ENCODE results near the gene SLC12A5. TPM values are rescaled to one million over a fixed set of nuclear protein-coding genes. Genes with fewer than 3 reads are reported as not detected.
"Not testable (repeated sequence)": the region's sequence is repeated elsewhere in the genome, so short reads cannot be mapped to it uniquely, and the experiment has no call there.

Gene SLC12A5
- total and polyA plus RNA-seq, 7 donors = 0.29 TPM; not detected in 6

DNA sequence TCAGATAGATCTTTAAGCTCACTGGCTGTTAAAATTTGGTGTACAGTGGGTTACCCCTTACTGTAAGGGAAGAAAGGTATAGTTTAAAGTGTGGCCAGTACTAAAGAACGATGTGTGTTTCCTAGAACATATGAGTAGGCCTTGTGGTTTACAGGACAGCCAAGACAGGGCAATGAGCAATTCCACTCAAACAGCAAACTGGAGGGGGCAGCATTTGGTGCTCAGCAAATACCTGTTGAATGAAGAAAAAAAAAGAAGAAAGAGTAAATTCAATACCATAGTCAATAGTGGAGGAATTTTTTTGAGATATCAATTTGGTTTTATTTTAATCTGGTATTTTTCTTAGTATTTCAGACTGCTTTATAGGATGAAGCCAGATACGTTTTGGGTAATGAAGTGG, 64.5 kb downstream of the SLC12A5 start:
- WGBS, 3 donors = 79 to 85% (median 80%) methylated on average over 2 of the region's 2 CpGs
- ATAC-seq = no peak
- H3K9me3 ChIP-seq = no peaks in the 10 kb centered on the region
- TF ChIP-seq, protein P1, sequence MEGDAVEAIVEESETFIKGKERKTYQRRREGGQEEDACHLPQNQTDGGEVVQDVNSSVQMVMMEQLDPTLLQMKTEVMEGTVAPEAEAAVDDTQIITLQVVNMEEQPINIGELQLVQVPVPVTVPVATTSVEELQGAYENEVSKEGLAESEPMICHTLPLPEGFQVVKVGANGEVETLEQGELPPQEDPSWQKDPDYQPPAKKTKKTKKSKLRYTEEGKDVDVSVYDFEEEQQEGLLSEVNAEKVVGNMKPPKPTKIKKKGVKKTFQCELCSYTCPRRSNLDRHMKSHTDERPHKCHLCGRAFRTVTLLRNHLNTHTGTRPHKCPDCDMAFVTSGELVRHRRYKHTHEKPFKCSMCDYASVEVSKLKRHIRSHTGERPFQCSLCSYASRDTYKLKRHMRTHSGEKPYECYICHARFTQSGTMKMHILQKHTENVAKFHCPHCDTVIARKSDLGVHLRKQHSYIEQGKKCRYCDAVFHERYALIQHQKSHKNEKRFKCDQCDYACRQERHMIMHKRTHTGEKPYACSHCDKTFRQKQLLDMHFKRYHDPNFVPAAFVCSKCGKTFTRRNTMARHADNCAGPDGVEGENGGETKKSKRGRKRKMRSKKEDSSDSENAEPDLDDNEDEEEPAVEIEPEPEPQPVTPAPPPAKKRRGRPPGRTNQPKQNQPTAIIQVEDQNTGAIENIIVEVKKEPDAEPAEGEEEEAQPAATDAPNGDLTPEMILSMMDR (IDR thresholded peaks at IDR 0.05) = no peak
- H3K27ac ChIP-seq = no peak overlapping the region
- H3K27me3 ChIP-seq (ENCODE audit: insufficient read depth in 3 of 3, low read length in 2 of 3) = no peaks in the 10 kb centered on the region
- H3K4me1 ChIP-seq = peaks cover 13% of the 10 kb centered on the region
- intact Hi-C loops (cut with DNase I) = loop anchor here in 1 of 2 donors (5.0 kb wide), 1 partner anchor 121 kb away; the partner anchor contains the start of gene ZNF335
- no peak for DNase-seq
- H3K4me3 ChIP-seq = no peak overlapping the region
- H3K36me3 ChIP-seq (ENCODE audit: insufficient read depth in 1 of 2, low read depth in 1 of 2) = no peaks in the 10 kb centered on the region

DNA sequence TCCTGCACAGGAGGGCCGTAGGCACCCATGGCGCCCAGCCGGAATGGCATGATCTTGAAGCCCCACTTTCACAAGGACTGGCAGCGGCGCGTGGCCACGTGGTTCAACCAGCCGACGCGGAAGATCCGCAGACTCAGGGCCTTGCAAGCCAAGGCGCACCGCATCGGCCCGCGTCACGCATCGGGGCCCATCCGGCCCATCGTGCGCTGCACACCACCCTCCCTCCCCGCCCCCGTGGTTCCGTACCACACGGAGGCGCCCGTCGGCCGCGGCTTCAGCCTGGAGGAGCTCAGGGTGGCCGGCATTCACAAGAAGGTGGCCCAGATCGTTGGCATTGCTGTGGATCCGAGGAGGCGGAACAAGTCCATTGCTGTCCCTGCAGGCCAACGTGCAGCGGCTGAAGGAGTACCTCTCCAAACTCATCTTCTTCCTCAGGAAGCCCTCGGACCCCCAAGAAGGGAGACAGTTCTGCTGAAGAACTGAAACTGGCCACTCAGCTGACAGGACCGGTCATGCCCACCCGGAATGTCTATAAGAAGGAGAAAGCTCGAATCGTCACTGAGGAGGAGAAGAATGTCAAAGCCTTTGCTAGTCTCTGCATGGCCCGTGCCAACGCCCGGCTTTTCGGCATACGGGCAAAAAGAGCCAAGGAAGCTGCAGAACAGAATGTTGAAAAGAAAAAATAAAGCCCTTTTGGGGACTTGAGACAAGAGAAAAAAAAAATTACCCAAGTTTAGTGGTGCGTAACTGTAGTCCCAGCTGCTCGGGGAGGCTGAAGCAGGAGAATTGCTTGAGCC, 70.7 kb downstream of the SLC12A5 start:
- Histone ChIP-seq H3K9me3 (no peaks in the 10 kb centered on the region), H3K27me3 (ENCODE audit: insufficient read depth in 3 of 3, low read length in 2 of 3) (peaks cover 0 to 54% (median 7%) of the 10 kb centered on the region in 3 donors), H3K36me3 (ENCODE audit: insufficient read depth in 1 of 2, low read depth in 1 of 2) (no peaks in the 10 kb centered on the region), H3K4me3 (peak overlapping the region; percentile 25), H3K4me1 (no peaks in the 10 kb centered on the region), H3K27ac (no peak overlapping the region)
- 30 to 33% (median 31%) methylated on average over 43 to 48 of the region's 48 CpGs for WGBS, 3 donors
- DNase-seq = peak in 1 of 2 donors; percentile 60
- peak in 3 of 4 donors; percentile 30 to 46 (median 36) for ATAC-seq
- TF ChIP-seq, protein P1 (IDR thresholded peaks at IDR 0.05) = no peak
- intact Hi-C loops (cut with DNase I) = no loop called here

DNA sequence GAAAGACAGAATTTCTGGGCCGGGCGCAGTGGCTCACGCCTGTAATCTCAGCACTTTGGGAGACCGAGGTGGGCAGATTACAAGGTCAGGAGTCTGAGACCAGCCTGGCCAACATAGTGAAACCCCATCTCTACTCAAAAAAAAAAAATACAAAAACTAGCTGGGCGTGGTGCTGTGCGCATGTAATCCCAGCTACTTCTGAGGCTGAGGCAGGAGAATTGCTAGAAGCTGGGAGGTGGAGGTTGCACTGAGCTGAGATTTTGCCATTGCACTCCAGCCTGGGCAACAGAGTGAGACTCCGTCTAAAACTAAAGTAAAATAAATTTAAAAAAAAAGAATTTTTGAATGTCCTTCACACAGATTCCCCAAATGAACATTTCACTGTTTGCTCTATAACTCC, 71.4 kb downstream of the SLC12A5 start:
- H3K4me1 ChIP-seq; intact Hi-C loops (cut with DNase I); H3K4me3 ChIP-seq; H3K27ac ChIP-seq; H3K36me3 ChIP-seq (ENCODE audit: insufficient read depth in 1 of 2, low read depth in 1 of 2); DNase-seq; H3K9me3 ChIP-seq; ATAC-seq: not testable (repeated sequence)
- WGBS, 3 donors = 81 to 85% (median 84%) methylated on average over 7 of the region's 7 CpGs
- H3K27me3 ChIP-seq (ENCODE audit: insufficient read depth in 3 of 3, low read length in 2 of 3) = peaks cover 4 to 56% (median 8%) of the 10 kb centered on the region in 3 donors

DNA sequence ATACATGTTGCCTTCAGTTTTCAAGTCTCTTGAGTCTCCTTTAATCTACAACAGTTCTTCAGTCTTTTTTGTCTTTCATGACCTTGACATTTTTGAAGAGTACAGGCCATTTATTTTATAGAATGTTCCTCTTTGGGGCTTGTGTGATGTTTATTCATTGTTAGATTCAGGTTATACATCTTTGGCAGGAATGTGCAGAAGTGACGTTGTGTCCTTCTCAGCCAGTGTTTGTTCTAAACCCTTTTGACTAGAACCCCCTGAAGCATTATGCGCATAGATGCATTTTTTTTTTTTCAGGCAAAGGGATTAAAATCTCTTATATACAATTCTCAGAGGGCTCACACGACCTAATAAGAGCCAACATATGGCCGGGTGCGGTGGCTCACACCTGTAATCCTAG, 72.0 kb downstream of the SLC12A5 start:
- no peaks in the 10 kb centered on the region for H3K9me3 ChIP-seq
- DNase-seq (no peak), ATAC-seq (no peak)
- H3K27ac ChIP-seq = no peak overlapping the region
- H3K36me3 ChIP-seq (ENCODE audit: insufficient read depth in 1 of 2, low read depth in 1 of 2) = no peaks in the 10 kb centered on the region
- H3K27me3 ChIP-seq (ENCODE audit: insufficient read depth in 3 of 3, low read length in 2 of 3) = peaks cover 4 to 56% (median 8%) of the 10 kb centered on the region in 3 donors
- H3K4me1 ChIP-seq = no peaks in the 10 kb centered on the region
- intact Hi-C loops (cut with DNase I) = no loop called here
- H3K4me3 ChIP-seq = no peak overlapping the region
- TF ChIP-seq, protein P1 (IDR thresholded peaks at IDR 0.05) = no peak
- 70 to 79% (median 70%) methylated on average over 5 of the region's 5 CpGs for WGBS, 3 donors

DNA sequence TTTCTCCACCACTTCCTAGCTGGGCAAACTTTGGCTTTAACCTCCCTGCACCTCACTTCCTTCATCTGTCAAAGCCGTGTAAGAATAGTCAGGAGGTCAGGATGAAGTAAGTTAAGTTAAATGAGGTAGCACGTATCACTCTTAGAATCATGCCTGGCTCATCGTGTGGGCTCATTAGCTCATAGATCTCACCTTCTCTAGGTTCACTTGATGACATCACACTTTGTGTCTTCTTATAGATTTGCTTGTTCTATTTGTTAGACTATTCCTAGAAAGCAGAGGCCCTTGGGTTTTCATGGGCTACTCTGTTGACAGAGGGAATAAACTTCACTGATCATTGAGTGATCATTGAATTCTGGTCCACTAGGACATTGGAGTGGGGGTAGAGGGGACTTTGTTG, 72.9 kb downstream of the SLC12A5 start:
- WGBS, 3 donors = 76 to 79% (median 76%) methylated on average over 3 of the region's 3 CpGs
- H3K9me3 ChIP-seq = no peaks in the 10 kb centered on the region
- peaks cover 4 to 61% (median 11%) of the 10 kb centered on the region in 3 donors for H3K27me3 ChIP-seq (ENCODE audit: insufficient read depth in 3 of 3, low read length in 2 of 3)
- ATAC-seq (no peak), DNase-seq (no peak)
- H3K4me3 ChIP-seq = no peak overlapping the region
- H3K36me3 ChIP-seq (ENCODE audit: insufficient read depth in 1 of 2, low read depth in 1 of 2) = no peaks in the 10 kb centered on the region
- intact Hi-C loops (cut with DNase I) = no loop called here
- H3K4me1 ChIP-seq = no peaks in the 10 kb centered on the region
- TF ChIP-seq, protein P1 (IDR thresholded peaks at IDR 0.05) = no peak
- H3K27ac ChIP-seq = no peak overlapping the region
